HG03039 (cell line): ENCODE data around the gene ZNF154.
"Not testable (repeated sequence)": the region's sequence is repeated elsewhere in the genome, so short reads cannot be mapped to it uniquely, and the experiment has no call there.

ENCODE experiments used
- ATAC-seq: cut with Tn5 transposase; IDR thresholded peaks from one replicate; pipeline ENCODE4 v1.9.1; 2021; ENCODE audit warnings: mild to moderate bottlenecking, moderate library complexity; ENCODE audit not compliant: unreplicated experiment

Gene ZNF154

DNA sequence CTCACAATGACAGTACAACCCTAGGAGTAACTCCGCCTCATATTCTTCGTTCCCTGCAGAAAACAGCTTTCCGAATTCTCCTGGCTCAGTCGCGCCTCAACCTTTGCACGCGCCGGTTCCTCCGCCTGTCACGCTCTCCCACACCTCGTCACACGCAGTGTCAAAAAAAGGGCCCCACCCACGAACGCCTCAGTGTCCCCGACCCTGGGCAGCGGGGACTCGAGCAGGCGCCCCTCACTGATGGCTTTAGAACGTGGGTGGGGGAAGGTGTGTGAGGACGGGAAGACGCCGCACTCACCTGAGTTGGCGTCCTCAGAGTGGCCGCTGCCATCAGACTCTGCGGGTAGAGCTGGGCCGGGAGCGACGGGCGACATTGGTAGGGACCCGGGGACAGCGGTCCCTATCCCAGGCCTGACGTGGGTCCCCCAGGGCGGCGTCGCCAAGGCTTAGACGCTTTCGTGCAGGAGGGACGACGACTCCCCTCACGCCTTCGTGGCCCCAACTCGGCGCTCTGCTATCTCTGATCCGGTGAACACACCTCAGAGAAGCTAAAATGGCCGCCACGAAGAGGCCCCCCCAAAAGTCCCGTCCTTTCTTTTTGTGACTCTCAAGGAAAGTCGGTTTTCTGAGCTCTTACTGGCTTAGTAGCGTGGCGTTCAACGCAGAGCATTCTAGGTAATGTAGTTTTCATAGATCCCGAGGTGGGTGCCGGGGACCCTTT lies at the start of gene ZNF154:
ZNF154 (minus strand) TSS at position 564 of the 721 bp plus-strand sequence; CDS start at position 331, 233 bp downstream.
- ATAC-seq = no peak

DNA sequence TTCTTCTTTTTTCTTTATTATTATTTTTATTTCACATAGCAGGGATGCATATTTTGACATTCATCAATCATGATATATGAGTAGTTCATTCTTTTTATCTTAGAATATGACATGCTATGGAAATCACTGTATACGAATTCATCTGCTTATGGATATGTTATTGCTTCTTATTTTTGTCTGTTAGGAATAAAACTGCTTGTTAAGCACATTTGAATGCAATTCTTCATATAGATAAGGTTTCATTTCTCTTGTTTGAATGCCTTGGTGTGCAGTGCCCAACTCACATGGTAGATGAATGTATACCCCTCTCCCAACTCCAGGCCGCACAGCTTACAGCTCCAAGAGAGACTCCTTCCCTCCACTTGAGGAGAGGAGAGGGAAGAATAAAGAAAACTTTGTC lies 48.9 kb upstream of the ZNF154 start:
- no peak for ATAC-seq

GRCh38 chr19:57755031-57755430 lies 46.0 kb upstream of the ZNF154 start:
- ATAC-seq = no peak

DNA sequence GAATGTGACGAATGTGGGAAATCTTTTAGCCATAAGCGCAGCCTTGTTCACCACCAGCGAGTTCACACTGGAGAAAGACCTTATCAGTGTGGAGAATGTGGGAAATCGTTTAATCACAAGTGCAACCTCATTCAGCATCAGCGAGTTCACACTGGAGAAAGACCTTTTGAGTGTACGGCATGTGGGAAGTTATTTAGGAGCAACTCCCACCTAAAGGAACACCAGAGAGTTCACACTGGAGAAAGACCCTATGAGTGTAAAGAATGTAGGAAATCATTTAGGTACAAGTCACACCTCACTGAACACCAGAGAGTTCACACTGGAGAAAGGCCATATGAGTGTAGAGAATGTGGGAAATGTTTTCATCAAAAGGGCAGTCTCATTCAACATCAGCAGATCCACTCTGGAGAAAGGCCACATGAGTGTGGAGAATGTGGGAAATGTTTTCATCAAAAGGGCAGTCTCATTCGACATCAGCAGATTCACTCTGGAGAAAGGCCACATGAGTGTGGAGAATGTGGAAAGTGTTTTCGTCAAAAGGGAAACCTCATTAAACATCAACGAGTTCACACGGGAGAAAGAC lies 45.2 kb upstream of the ZNF154 start:
- no peak for ATAC-seq

GRCh38 chr19:57748029-57748428 lies 39.0 kb upstream of the ZNF154 start:
- no peak for ATAC-seq

- ATAC-seq = no peak
These were observed 38.4 kb upstream of the ZNF154 start for GRCh38 chr19:57747472-57747807.

DNA sequence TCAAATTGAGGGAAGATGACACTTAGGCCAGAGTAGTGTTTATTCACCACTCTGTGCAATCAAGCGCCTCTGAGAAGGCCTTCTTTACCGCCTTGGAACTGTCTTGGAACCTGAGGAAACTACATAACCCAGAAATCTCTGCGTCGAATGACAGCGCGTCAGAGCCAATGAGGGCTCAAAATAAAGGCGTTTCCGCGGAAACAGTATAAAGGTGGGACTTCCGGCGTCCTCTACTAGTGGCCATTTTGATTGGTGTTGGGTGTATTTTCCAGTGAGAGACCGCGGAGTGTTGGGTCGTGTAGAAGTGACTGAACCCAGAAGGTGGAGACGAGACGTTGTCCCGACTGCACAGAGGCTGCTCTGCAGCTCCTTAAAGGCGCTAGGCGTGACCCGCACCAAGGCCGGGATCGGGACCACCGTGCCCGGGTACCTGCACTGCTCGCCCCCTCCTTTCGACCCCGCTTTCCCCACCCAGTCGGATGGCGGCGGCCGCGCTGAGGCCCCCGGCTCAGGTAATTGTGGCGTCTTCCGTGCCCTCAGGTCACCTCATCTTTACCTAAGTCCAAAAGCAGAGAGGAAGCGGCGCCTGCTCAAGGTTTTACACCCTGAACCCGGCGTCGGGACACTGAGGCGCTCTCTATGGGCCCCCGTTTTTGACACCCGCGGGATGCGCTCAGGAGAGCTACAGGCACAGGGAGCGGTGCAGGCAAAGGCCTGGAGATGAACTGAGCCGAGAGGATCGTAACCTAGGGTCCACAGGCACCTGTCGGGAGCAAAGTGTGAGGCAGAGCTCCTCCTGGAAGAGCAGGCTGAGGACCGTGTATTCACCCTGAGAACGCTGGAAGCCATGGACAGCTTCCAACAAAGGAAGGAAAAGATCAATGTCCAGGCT lies 37.8 kb upstream of the ZNF154 start, which contains the start of gene ZNF776:
ZNF776 (plus strand) TSS at position 236 of the 892 bp plus-strand sequence; CDS start at position 480, 244 bp downstream.
- peak; percentile 96 for ATAC-seq

GRCh38 chr19:57738770-57739169 lies 29.8 kb upstream of the ZNF154 start:
- not testable (repeated sequence) for ATAC-seq

DNA sequence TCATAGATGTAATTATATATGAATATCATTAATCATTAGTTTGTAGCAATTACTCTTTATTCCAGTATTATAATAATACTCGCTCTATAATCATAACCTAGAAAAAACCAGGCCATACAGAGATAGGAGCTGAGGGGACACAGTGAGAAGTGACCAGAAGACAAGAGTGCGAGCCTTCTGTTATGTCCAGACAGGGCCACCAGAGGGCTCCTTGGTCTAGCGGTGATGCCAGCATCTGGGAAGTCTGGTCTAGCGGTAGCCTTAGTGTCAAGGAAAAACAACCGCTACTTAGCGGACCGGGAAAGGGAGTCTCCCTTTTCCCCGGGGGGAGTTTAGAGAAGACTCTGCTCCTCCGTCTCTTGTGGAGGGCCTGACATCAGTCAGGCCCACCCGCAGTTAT lies 29.3 kb upstream of the ZNF154 start:
- ATAC-seq = not testable (repeated sequence)

DNA sequence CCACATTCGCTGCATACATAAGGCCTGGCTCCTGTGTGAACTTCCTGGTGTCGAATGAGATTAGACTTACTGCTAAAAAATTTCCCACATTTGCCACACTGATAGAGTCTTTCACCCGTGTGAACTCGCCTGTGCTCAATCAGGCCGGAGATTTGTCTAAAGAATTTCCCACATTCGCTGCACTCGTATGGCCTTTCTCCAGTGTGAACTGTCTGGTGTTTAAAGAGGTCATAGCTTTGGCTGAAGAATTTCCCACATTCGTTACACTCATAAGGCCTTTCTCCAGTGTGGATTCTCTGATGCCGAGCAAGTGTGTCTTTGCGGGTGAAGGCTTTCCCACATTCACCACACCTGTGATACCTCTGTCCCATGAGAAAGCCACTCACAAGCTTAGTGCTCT lies 11.9 kb upstream of the ZNF154 start:
- ATAC-seq = no peak

DNA sequence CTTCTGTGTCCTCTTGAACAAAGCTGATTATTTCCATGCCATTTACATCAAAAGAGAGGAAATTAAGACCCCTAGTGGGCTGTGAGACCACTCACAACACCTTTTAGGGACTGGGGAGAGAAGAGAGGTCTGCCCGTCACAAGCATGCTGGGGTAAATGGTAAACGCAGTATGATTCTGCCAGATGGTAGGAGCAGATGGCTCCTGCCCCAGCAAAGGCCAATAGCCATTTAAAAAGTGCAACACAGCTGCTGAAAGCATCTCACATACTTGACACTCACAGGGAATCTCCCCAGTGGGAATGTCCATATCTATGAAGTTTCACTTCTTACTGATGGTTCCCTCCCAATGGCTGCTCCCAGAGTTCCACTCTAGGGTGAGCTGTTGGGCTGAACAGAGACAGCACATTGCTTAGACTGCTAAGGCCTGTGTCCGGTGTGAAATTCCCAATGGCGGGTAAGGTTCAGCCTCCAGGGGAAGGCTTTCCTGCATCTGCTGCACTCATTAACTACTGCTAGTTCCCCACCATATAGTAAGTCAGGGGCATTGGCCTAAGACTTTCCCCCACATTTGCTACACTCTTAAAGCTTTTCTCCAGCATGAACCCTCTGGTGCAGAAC lies 11.0 kb upstream of the ZNF154 start:
- no peak for ATAC-seq

DNA sequence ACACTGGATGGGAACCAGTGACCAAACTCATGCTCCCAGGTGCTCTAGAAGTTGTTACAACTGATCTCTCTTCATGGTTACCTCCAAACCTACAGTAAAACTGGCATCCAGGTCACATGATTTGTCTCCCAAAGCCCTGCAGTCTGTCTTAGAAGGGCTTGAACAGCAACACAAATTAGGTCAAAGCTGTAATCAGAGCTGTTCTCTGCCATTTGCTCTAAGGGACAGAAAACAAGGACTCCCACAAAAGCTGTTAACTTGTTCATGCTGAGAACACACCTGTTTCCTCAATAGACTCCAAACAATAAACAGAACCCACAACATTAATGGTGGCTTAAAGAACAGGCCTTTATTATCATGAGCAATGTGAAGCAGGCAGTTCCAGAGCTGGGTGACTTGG lies 10.4 kb upstream of the ZNF154 start:
- ATAC-seq = no peak

- no peak for ATAC-seq
These were observed 3.2 kb upstream of the ZNF154 start for GRCh38 chr19:57712222-57712621.

DNA sequence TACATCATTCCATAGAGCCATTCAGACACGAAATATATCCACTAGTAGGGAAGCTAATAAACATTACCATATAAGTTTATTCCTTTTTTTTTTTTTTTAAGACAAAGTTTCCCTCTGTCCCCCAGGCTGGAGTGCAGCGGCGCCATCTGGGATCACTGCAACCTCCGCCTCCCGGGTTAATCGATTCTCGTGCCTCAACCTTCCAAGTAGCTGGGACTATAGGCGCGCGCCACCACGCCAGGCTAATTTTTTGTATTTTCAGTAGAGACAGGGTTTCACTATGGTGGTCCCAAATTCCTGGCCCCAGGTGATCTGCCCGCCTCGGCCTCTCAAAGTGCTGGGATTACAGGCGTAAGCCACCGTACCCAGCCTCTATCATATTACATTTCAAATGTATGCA lies 612 bp upstream of the ZNF154 start:
- ATAC-seq = no peak

DNA sequence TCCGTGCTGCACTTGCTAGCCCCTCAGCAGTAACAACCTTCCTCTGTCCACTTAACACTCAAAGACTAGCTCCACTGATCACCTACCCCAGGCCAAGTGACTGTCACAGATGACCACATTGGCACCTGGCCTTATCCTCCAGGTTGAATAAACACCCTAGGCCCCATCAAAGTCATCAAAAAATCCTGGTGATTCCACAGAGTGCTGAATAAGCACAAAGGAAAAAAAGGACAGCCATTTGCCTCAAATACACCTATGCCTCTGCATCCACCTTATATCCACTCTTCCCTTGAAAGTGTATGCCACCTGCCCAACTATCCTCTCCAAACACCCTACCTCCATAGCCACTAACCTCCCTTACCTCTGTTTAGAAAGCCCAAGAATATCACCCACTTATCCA lies 2.7 kb downstream of the ZNF154 start:
- ATAC-seq = no peak

GRCh38 chr19:57701625-57702024 lies 7.4 kb downstream of the ZNF154 start:
- ATAC-seq = no peak

- ATAC-seq = no peak
These were observed 19.3 kb downstream of the ZNF154 start for GRCh38 chr19:57689750-57690149.

GRCh38 chr19:57688011-57688763 lies 20.8 kb downstream of the ZNF154 start:
- ATAC-seq = no peak

GRCh38 chr19:57687363-57688010 lies 21.5 kb downstream of the ZNF154 start:
- ATAC-seq = no peak

DNA sequence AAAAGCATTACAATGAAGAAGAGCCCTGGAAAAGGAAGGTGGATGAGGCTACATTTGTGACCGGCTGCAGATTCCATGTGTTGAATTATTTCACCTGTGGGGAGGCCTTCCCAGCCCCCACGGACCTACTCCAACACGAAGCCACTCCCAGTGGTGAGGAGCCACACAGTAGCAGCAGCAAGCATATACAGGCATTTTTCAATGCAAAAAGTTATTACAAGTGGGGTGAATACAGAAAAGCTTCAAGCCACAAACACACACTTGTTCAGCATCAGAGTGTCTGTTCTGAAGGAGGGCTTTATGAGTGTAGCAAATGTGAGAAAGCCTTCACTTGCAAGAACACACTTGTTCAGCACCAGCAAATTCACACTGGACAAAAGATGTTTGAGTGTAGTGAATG lies 22.3 kb downstream of the ZNF154 start:
- ATAC-seq = no peak
